GM12878 (cell line): ENCODE data around the gene SIL1. TPM values are rescaled to one million over a fixed set of nuclear protein-coding genes. Genes with fewer than 3 reads are reported as not detected.

Source experiments
- EGR1 ChIP-seq, 2 experiments: IDR thresholded peaks; 1 replicate in 1 of 2; 2 replicates in 1 of 2; pipeline ENCODE4 v1.6.1; 2011 to 2012; ENCODE audit warnings: low read depth in 2 of 2, low read length in 2 of 2, borderline replicate concordance in 1 of 2, mild to moderate bottlenecking in 1 of 2, moderate library complexity in 1 of 2
- RBBP5 ChIP-seq: fragments of 200-600 bp; sonication (generic); conservative IDR thresholded peaks from 2 replicates; pipeline ENCODE4 v1.6.1; 2016
- polyA plus RNA-seq, 11 experiments: library from polyadenylated mRNA; depleted of rRNA in 4 of 11; unstranded in 6 of 11; stranded (reverse) in 5 of 11; fragments of >200 nt; fragmentation: Nextera tagmentation in 4 of 11; fragmentation: Illumina TruSeq in 1 of 11; extraction: Ambion mirVana in 4 of 11; extraction: Trizol in 1 of 11; gene quantifications; 1 replicate in 1 of 11; 2 replicates in 10 of 11; pipeline versions ENCODE4 v1.2.1 to v1.2.3, GENCODE V29; 2011 to 2016; ENCODE audit warnings: inconsistent platforms in 2 of 11, missing spikeins in 2 of 11, low read depth in 1 of 11
- small RNA-seq: library from RNA; depleted of rRNA; stranded (forward); fragments of <200 nt; gene quantifications from one replicate; pipeline ENCODE3, GENCODE V24; 2014
- total RNA-seq, 4 experiments: library from RNA; depleted of rRNA in 3 of 4; stranded (reverse); fragments of >200 nt in 3 of 4; fragmentation: Illumina TruSeq in 1 of 4; extraction: Trizol in 1 of 4; gene quantifications; 2 replicates each; pipeline versions ENCODE4 v1.2.1 to v1.2.3, GENCODE V29; 2013 to 2021
- TF ChIP-seq, protein P1 (sequence below): fragments of 450-650 bp; IDR thresholded peaks from 2 replicates; pipeline ENCODE4 v1.6.1; 2017; ENCODE audit warnings: low read depth, mild to moderate bottlenecking, moderate library complexity

Gene SIL1
- total and polyA plus RNA-seq, 10 of the 15 experiments (the other 5 are each of a cell fraction or from before 2014, with no cell fraction given) = 4.1 to 49.8 (median 29.4) TPM

DNA sequence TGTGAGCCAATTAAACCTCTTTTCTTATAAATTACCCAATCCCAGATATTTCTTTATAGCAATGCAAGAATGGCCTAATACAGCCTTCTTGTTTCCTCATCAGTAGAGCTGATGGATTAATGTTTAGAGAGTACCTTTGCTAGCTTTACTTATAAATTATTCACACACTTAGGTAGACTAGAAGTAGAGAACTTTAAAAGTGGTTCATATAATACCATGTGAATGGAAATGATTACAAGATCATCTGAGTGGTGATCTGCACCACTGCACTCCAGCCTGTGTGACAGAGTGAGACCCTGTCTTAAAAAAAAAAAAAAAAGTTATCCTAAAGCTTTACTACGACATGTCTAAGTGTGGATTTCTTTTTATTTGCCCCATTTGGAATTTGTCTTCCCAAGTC, 299.9 kb downstream of the SIL1 start (continued):
- TF ChIP-seq, protein P1, sequence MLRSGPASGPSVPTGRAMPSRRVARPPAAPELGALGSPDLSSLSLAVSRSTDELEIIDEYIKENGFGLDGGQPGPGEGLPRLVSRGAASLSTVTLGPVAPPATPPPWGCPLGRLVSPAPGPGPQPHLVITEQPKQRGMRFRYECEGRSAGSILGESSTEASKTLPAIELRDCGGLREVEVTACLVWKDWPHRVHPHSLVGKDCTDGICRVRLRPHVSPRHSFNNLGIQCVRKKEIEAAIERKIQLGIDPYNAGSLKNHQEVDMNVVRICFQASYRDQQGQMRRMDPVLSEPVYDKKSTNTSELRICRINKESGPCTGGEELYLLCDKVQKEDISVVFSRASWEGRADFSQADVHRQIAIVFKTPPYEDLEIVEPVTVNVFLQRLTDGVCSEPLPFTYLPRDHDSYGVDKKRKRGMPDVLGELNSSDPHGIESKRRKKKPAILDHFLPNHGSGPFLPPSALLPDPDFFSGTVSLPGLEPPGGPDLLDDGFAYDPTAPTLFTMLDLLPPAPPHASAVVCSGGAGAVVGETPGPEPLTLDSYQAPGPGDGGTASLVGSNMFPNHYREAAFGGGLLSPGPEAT = no peak
- TF ChIP-seq RBBP5 (no peak), EGR1 (IDR thresholded peaks at IDR 0.05; ENCODE audit: borderline replicate concordance in 1 of 2, low read depth in 2 of 2, low read length in 2 of 2) (no peak)

Small RNAs within 50 kb of the gene (small RNA-seq; reads per million reads assigned to genes)
- gene RNU6-572P = not detected

Other genes with a start within 250 kb of the SIL1 start
- gene MATR3, start 95.4 kb upstream of the SIL1 start, total RNA-seq (2014; rRNA removed) = 134 and 173 TPM in 2 replicates
- 394 and 401 TPM in 2 replicates for gene MATR3, start 95.4 kb upstream of the SIL1 start, total RNA-seq (2014; rRNA removed; fragmentation: Illumina TruSeq; extraction: Trizol)
- 180 and 213 TPM in 2 replicates for gene MATR3, start 95.4 kb upstream of the SIL1 start, total RNA-seq (2021)
- gene MATR3, start 95.4 kb upstream of the SIL1 start, polyA plus RNA-seq (2011; rRNA removed) = 230 and 407 TPM in 2 replicates
- 276 and 414 TPM in 2 replicates for gene MATR3, start 95.4 kb upstream of the SIL1 start, polyA plus RNA-seq (2014; fragmentation: Illumina TruSeq; extraction: Trizol)
- gene MATR3, start 95.4 kb upstream of the SIL1 start, polyA plus RNA-seq (2014; fragmentation: Nextera tagmentation; extraction: Ambion mirVana) = 100 to 1,000 TPM; 149 to 187 TPM
- 194 and 201 TPM in 2 replicates for gene MATR3, start 95.4 kb upstream of the SIL1 start, polyA plus RNA-seq (2014; rRNA removed)
- gene MATR3, start 95.4 kb upstream of the SIL1 start, polyA plus RNA-seq (2016; fragmentation: Nextera tagmentation; extraction: Ambion mirVana) = 100 to 1,000 TPM; 347 to 380 TPM
- gene PAIP2, start 143.5 kb upstream of the SIL1 start, total RNA-seq (2014; rRNA removed) = 49.9 and 55.2 TPM in 2 replicates
- 57.6 and 58.4 TPM in 2 replicates for gene PAIP2, start 143.5 kb upstream of the SIL1 start, total RNA-seq (2014; rRNA removed; fragmentation: Illumina TruSeq; extraction: Trizol)
- 60.5 and 71.1 TPM in 2 replicates for gene PAIP2, start 143.5 kb upstream of the SIL1 start, total RNA-seq (2021)
- gene PAIP2, start 143.5 kb upstream of the SIL1 start, polyA plus RNA-seq (2011; rRNA removed) = 143 and 198 TPM in 2 replicates
- 105 and 125 TPM in 2 replicates for gene PAIP2, start 143.5 kb upstream of the SIL1 start, polyA plus RNA-seq (2014; fragmentation: Illumina TruSeq; extraction: Trizol)
- gene PAIP2, start 143.5 kb upstream of the SIL1 start, polyA plus RNA-seq (2014; fragmentation: Nextera tagmentation; extraction: Ambion mirVana) = 100 to 1,000 TPM; 100 to 113 TPM
- gene PAIP2, start 143.5 kb upstream of the SIL1 start, polyA plus RNA-seq (2014; rRNA removed) = 51.8 and 67.3 TPM in 2 replicates
- gene PAIP2, start 143.5 kb upstream of the SIL1 start, polyA plus RNA-seq (2016; fragmentation: Nextera tagmentation; extraction: Ambion mirVana) = 100 to 1,000 TPM; 153 to 154 TPM
- gene SLC23A1, start 184.9 kb upstream of the SIL1 start, total RNA-seq (2014; rRNA removed) = 0.98 and 1.2 TPM in 2 replicates
- 1.7 and 2.4 TPM in 2 replicates for gene SLC23A1, start 184.9 kb upstream of the SIL1 start, total RNA-seq (2014; rRNA removed; fragmentation: Illumina TruSeq; extraction: Trizol)
- 4.1 and 4.7 TPM in 2 replicates for gene SLC23A1, start 184.9 kb upstream of the SIL1 start, total RNA-seq (2021)
- gene SLC23A1, start 184.9 kb upstream of the SIL1 start, polyA plus RNA-seq (2011; rRNA removed) = 1.1 and 1.5 TPM in 2 replicates
- 0.95 and 1.7 TPM in 2 replicates for gene SLC23A1, start 184.9 kb upstream of the SIL1 start, polyA plus RNA-seq (2014; fragmentation: Illumina TruSeq; extraction: Trizol)
- gene SLC23A1, start 184.9 kb upstream of the SIL1 start, polyA plus RNA-seq (2014; fragmentation: Nextera tagmentation; extraction: Ambion mirVana) = under 1 TPM; 0.35 to 0.74 TPM
- 3.2 and 3.3 TPM in 2 replicates for gene SLC23A1, start 184.9 kb upstream of the SIL1 start, polyA plus RNA-seq (2014; rRNA removed)
- gene SLC23A1, start 184.9 kb upstream of the SIL1 start, polyA plus RNA-seq (2016; fragmentation: Nextera tagmentation; extraction: Ambion mirVana) = 1 to 10 TPM; 1.5 to 1.6 TPM
- 211 and 238 TPM in 2 replicates for gene MZB1, start 191.5 kb upstream of the SIL1 start, total RNA-seq (2014; rRNA removed)
- gene MZB1, start 191.5 kb upstream of the SIL1 start, total RNA-seq (2014; rRNA removed; fragmentation: Illumina TruSeq; extraction: Trizol) = 132 and 157 TPM in 2 replicates
- 200 and 218 TPM in 2 replicates for gene MZB1, start 191.5 kb upstream of the SIL1 start, total RNA-seq (2021)
- gene MZB1, start 191.5 kb upstream of the SIL1 start, polyA plus RNA-seq (2011; rRNA removed) = 37.4 and 65.2 TPM in 2 replicates
- gene MZB1, start 191.5 kb upstream of the SIL1 start, polyA plus RNA-seq (2014; fragmentation: Illumina TruSeq; extraction: Trizol) = 44.1 and 147 TPM in 2 replicates
- gene MZB1, start 191.5 kb upstream of the SIL1 start, polyA plus RNA-seq (2014; fragmentation: Nextera tagmentation; extraction: Ambion mirVana) = 10 to 100 TPM; 19.3 to 56.9 TPM
- gene MZB1, start 191.5 kb upstream of the SIL1 start, polyA plus RNA-seq (2014; rRNA removed) = 291 and 321 TPM in 2 replicates
- 100 to 1,000 TPM; 369 to 406 TPM for gene MZB1, start 191.5 kb upstream of the SIL1 start, polyA plus RNA-seq (2016; fragmentation: Nextera tagmentation; extraction: Ambion mirVana)
- 3.0 and 3.8 TPM in 2 replicates for gene PROB1, start 196.7 kb upstream of the SIL1 start, total RNA-seq (2014; rRNA removed)
- gene PROB1, start 196.7 kb upstream of the SIL1 start, total RNA-seq (2014; rRNA removed; fragmentation: Illumina TruSeq; extraction: Trizol) = 1.7 and 2.0 TPM in 2 replicates
- 6.0 and 6.5 TPM in 2 replicates for gene PROB1, start 196.7 kb upstream of the SIL1 start, total RNA-seq (2021)
- gene PROB1, start 196.7 kb upstream of the SIL1 start, polyA plus RNA-seq (2011; rRNA removed) = 0.59 and 1.1 TPM in 2 replicates
- gene PROB1, start 196.7 kb upstream of the SIL1 start, polyA plus RNA-seq (2014; fragmentation: Illumina TruSeq; extraction: Trizol) = 0.78 and 1.4 TPM in 2 replicates
- gene PROB1, start 196.7 kb upstream of the SIL1 start, polyA plus RNA-seq (2014; fragmentation: Nextera tagmentation; extraction: Ambion mirVana) = under 1 TPM; 0.14 to 0.58 TPM
- gene PROB1, start 196.7 kb upstream of the SIL1 start, polyA plus RNA-seq (2014; rRNA removed) = 4.7 and 5.1 TPM in 2 replicates
- 1 to 10 TPM; 6.2 to 8.1 TPM for gene PROB1, start 196.7 kb upstream of the SIL1 start, polyA plus RNA-seq (2016; fragmentation: Nextera tagmentation; extraction: Ambion mirVana)
- gene SPATA24, start 205.7 kb upstream of the SIL1 start, total RNA-seq (2014; rRNA removed) = 5.1 and 8.1 TPM in 2 replicates
- gene SPATA24, start 205.7 kb upstream of the SIL1 start, total RNA-seq (2014; rRNA removed; fragmentation: Illumina TruSeq; extraction: Trizol) = 6.3 and 8.1 TPM in 2 replicates
- 4.1 and 5.6 TPM in 2 replicates for gene SPATA24, start 205.7 kb upstream of the SIL1 start, total RNA-seq (2021)
- 5.3 and 6.0 TPM in 2 replicates for gene SPATA24, start 205.7 kb upstream of the SIL1 start, polyA plus RNA-seq (2011; rRNA removed)
- 6.1 and 9.8 TPM in 2 replicates for gene SPATA24, start 205.7 kb upstream of the SIL1 start, polyA plus RNA-seq (2014; fragmentation: Illumina TruSeq; extraction: Trizol)
- gene SPATA24, start 205.7 kb upstream of the SIL1 start, polyA plus RNA-seq (2014; fragmentation: Nextera tagmentation; extraction: Ambion mirVana) = 1 to 10 TPM; 7.6 to 8.5 TPM
- gene SPATA24, start 205.7 kb upstream of the SIL1 start, polyA plus RNA-seq (2014; rRNA removed) = 7.1 and 7.2 TPM in 2 replicates
- gene SPATA24, start 205.7 kb upstream of the SIL1 start, polyA plus RNA-seq (2016; fragmentation: Nextera tagmentation; extraction: Ambion mirVana) = 1 to 10 TPM; 7.0 to 7.4 TPM
- gene DNAJC18, start 241.2 kb upstream of the SIL1 start, total RNA-seq (2014; rRNA removed) = 5.3 and 6.4 TPM in 2 replicates
- 10.6 and 10.8 TPM in 2 replicates for gene DNAJC18, start 241.2 kb upstream of the SIL1 start, total RNA-seq (2014; rRNA removed; fragmentation: Illumina TruSeq; extraction: Trizol)
- 16.9 and 19.7 TPM in 2 replicates for gene DNAJC18, start 241.2 kb upstream of the SIL1 start, total RNA-seq (2021)
- gene DNAJC18, start 241.2 kb upstream of the SIL1 start, polyA plus RNA-seq (2011; rRNA removed) = 21.0 and 34.0 TPM in 2 replicates
- gene DNAJC18, start 241.2 kb upstream of the SIL1 start, polyA plus RNA-seq (2014; fragmentation: Illumina TruSeq; extraction: Trizol) = 17.5 and 22.6 TPM in 2 replicates
- 10 to 100 TPM; 20.5 to 26.7 TPM for gene DNAJC18, start 241.2 kb upstream of the SIL1 start, polyA plus RNA-seq (2014; fragmentation: Nextera tagmentation; extraction: Ambion mirVana)
- gene DNAJC18, start 241.2 kb upstream of the SIL1 start, polyA plus RNA-seq (2014; rRNA removed) = 5.3 and 10.1 TPM in 2 replicates
- gene DNAJC18, start 241.2 kb upstream of the SIL1 start, polyA plus RNA-seq (2016; fragmentation: Nextera tagmentation; extraction: Ambion mirVana) = 10 to 100 TPM; 16.7 to 18.0 TPM